ENCODE measurements around the gene NTSR2. TPM values are rescaled to one million over a fixed set of nuclear protein-coding genes. Genes with fewer than 3 reads are reported as not detected.

Gene NTSR2
- total and polyA plus RNA-seq, 4 donors, result not detected

DNA sequence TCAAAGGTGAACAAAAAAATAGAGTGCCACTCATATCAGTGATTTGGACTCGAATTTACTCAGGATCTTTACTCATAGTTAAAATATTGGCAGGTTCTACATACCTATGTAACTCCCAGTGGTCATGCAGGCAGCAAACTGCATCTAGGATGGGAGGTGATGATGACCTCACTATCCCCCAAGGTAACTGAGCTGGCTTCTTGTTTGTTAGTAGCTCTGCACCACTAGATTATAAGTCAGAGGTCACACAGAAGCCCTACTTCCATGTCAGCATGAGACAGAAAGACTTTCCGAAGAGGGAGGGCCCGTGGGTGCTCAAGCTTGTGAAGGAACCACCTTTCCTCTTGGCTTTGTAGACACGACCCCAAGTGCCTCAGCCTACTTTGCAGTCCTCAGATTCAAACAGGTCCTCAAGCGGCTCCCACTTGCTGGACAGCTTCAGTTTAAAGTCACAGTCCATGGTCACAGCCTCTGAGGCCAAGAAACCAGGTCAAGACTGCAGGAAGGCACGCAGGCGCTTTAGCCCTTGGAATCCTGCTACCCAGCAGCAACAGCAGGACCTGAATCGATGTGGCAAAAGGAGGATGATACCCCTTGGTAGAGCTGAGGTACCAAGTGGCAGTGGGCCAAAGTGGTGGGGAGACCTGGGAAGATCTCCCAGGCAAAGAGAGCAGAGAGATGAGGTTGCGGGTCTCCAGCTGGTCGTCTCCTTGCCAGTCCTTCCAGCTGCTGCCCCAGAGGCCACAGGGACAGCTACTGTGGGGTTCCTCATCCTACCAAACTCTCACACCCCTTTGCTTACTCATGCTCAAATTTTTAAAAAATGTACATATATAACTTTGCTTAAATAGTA is 4.3 kb downstream of the NTSR2 start:
- no peak for TF ChIP-seq RAD21 (IDR thresholded peaks at IDR 0.05)
- no peak for TF ChIP-seq HNF4G (IDR thresholded peaks at IDR 0.05)
- no peak for TF ChIP-seq HNF4A (conservative IDR thresholded peaks at IDR 0.05)
- TF ChIP-seq RXRA (IDR thresholded peaks at IDR 0.05), result no peak
- no peak for TF ChIP-seq SP1 (IDR thresholded peaks at IDR 0.05)
- TF ChIP-seq, protein P1, sequence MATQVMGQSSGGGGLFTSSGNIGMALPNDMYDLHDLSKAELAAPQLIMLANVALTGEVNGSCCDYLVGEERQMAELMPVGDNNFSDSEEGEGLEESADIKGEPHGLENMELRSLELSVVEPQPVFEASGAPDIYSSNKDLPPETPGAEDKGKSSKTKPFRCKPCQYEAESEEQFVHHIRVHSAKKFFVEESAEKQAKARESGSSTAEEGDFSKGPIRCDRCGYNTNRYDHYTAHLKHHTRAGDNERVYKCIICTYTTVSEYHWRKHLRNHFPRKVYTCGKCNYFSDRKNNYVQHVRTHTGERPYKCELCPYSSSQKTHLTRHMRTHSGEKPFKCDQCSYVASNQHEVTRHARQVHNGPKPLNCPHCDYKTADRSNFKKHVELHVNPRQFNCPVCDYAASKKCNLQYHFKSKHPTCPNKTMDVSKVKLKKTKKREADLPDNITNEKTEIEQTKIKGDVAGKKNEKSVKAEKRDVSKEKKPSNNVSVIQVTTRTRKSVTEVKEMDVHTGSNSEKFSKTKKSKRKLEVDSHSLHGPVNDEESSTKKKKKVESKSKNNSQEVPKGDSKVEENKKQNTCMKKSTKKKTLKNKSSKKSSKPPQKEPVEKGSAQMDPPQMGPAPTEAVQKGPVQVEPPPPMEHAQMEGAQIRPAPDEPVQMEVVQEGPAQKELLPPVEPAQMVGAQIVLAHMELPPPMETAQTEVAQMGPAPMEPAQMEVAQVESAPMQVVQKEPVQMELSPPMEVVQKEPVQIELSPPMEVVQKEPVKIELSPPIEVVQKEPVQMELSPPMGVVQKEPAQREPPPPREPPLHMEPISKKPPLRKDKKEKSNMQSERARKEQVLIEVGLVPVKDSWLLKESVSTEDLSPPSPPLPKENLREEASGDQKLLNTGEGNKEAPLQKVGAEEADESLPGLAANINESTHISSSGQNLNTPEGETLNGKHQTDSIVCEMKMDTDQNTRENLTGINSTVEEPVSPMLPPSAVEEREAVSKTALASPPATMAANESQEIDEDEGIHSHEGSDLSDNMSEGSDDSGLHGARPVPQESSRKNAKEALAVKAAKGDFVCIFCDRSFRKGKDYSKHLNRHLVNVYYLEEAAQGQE (IDR thresholded peaks at IDR 0.05), result no peak
- TF ChIP-seq, protein P2, sequence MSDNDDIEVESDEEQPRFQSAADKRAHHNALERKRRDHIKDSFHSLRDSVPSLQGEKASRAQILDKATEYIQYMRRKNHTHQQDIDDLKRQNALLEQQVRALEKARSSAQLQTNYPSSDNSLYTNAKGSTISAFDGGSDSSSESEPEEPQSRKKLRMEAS (IDR thresholded peaks at IDR 0.05), result no peak
- TF ChIP-seq, protein P3, sequence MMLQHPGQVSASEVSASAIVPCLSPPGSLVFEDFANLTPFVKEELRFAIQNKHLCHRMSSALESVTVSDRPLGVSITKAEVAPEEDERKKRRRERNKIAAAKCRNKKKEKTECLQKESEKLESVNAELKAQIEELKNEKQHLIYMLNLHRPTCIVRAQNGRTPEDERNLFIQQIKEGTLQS (IDR thresholded peaks at IDR 0.05), result no peak
- TF ChIP-seq, protein P4, sequence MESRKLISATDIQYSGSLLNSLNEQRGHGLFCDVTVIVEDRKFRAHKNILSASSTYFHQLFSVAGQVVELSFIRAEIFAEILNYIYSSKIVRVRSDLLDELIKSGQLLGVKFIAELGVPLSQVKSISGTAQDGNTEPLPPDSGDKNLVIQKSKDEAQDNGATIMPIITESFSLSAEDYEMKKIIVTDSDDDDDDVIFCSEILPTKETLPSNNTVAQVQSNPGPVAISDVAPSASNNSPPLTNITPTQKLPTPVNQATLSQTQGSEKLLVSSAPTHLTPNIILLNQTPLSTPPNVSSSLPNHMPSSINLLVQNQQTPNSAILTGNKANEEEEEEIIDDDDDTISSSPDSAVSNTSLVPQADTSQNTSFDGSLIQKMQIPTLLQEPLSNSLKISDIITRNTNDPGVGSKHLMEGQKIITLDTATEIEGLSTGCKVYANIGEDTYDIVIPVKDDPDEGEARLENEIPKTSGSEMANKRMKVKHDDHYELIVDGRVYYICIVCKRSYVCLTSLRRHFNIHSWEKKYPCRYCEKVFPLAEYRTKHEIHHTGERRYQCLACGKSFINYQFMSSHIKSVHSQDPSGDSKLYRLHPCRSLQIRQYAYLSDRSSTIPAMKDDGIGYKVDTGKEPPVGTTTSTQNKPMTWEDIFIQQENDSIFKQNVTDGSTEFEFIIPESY (IDR thresholded peaks at IDR 0.05), result no peak
- no peak for TF ChIP-seq TAF1 (conservative IDR thresholded peaks at IDR 0.05)
- no peak for TF ChIP-seq FOXA1 (IDR thresholded peaks at IDR 0.05)
- TF ChIP-seq EGR1 (IDR thresholded peaks at IDR 0.05; ENCODE audit: low read depth in 2 of 2), result no peak
- TF ChIP-seq JUND (IDR thresholded peaks at IDR 0.05), result no peak
- TF ChIP-seq FOXA2 (IDR thresholded peaks at IDR 0.05), result no peak
- H3K9ac ChIP-seq (ENCODE audit: low read depth in 1 of 2, low read length in 2 of 2), result no peak overlapping the region
- 78% methylated on average over 10 of the region's 10 CpGs for WGBS
- no peak overlapping the region for H3K27ac ChIP-seq (ENCODE audit: low read depth in 1 of 2, low read length in 2 of 2)
- peaks cover 0 to 6% (median 4%) of the 10 kb centered on the region in 4 donors for H3K4me1 ChIP-seq (ENCODE audit: control insufficient read depth in 4 of 4, insufficient read depth in 4 of 4, low read length in 3 of 4)
- no peak for DNase-seq (ENCODE audit: low spot score)
- H3K4me3 ChIP-seq (ENCODE audit: low read depth in 1 of 3, low read length in 3 of 3), result no peak overlapping the region
- peaks cover 0 to 3% (median 2%) of the 10 kb centered on the region in 4 donors for H3K9me3 ChIP-seq (ENCODE audit: control insufficient read depth in 4 of 4, low read length in 3 of 4)
- H3K36me3 ChIP-seq (ENCODE audit: control insufficient read depth in 4 of 4, insufficient read depth in 3 of 4, low read depth in 1 of 4, low read length in 3 of 4), result no peaks in the 10 kb centered on the region
- peaks cover 0 to 6% (median 0%) of the 10 kb centered on the region in 4 donors for H3K27me3 ChIP-seq (ENCODE audit: control insufficient read depth in 4 of 4, insufficient read depth in 4 of 4, low read length in 3 of 4)

- Histone ChIP-seq H3K27ac (ENCODE audit: low read depth in 1 of 2, low read length in 2 of 2) (no peak overlapping the region), H3K36me3 (ENCODE audit: control insufficient read depth in 4 of 4, insufficient read depth in 3 of 4, low read depth in 1 of 4, low read length in 3 of 4) (no peaks in the 10 kb centered on the region), H3K9ac (ENCODE audit: low read depth in 1 of 2, low read length in 2 of 2) (no peak overlapping the region), H3K4me1 (ENCODE audit: control insufficient read depth in 4 of 4, insufficient read depth in 4 of 4, low read length in 3 of 4) (peaks cover 0 to 5% (median 3%) of the 10 kb centered on the region in 4 donors), H3K27me3 (ENCODE audit: control insufficient read depth in 4 of 4, insufficient read depth in 4 of 4, low read length in 3 of 4) (peaks cover 0 to 2% (median 0%) of the 10 kb centered on the region in 4 donors), H3K9me3 (ENCODE audit: control insufficient read depth in 4 of 4, low read length in 3 of 4) (peaks cover 0 to 3% (median 2%) of the 10 kb centered on the region in 4 donors), H3K4me3 (ENCODE audit: low read depth in 1 of 3, low read length in 3 of 3) (no peak overlapping the region)
- DNase-seq (ENCODE audit: low spot score), result no peak
- WGBS, result 86% methylated on average over 11 of the region's 11 CpGs
- TF ChIP-seq RAD21 (IDR thresholded peaks at IDR 0.05), result no peak
- no peak for TF ChIP-seq FOXA1 (IDR thresholded peaks at IDR 0.05)
Measured at GRCh38 chr2:11665028-11665427, 5.0 kb downstream of the NTSR2 start.
